Activated T-cell treated with anti-CD3 and anti-CD28 coated beads, Interleukin-2, amount 50 U/mL, for 72 hours (primary cell): ENCODE results near the gene CLUH. TPM values are rescaled to one million over a fixed set of nuclear protein-coding genes. Genes with fewer than 3 reads are reported as not detected.

Experiments used
- ATAC-seq, 2 donors: fragments of 150-1000 bp; cut with Tn5 transposase; replicated peaks in 1 of 2; 2 replicates each; pipeline ENCODE4 v1.10.0; 2021; ENCODE audit warnings: moderate library complexity in 2 of 2, mild to moderate bottlenecking in 1 of 2
- DNase-seq, 2 donors: peaks; one replicate each; pipeline ENCODE4 v3.0.0; 2021 to 2022; ENCODE audit warnings: mixed read lengths in 1 of 2
- H3K27ac Mint-ChIP-seq: one replicate; pipeline ENCODE4 v1.8.0; 2022; ENCODE audit warnings: mild to moderate bottlenecking, moderate library complexity, mixed read lengths
- H3K27me3 Mint-ChIP-seq: one replicate; pipeline ENCODE4 v1.8.0; 2022; ENCODE audit warnings: low read depth, mixed read lengths
- H3K36me3 Mint-ChIP-seq, 2 donors: one replicate each; pipeline ENCODE4 v1.8.0; 2022; ENCODE audit warnings: mixed read lengths in 2 of 2, mild to moderate bottlenecking in 1 of 2; ENCODE audit not compliant: insufficient read depth in 2 of 2
- H3K4me1 Mint-ChIP-seq: one replicate; pipeline ENCODE4 v1.8.0; 2022; ENCODE audit warnings: low read depth, mixed read lengths
- H3K4me3 Mint-ChIP-seq, 2 donors: one replicate each; pipeline ENCODE4 v1.8.0; 2022; ENCODE audit warnings: mild to moderate bottlenecking in 2 of 2, mixed read lengths in 2 of 2, moderate library complexity in 2 of 2
- H3K9me3 Mint-ChIP-seq, 2 donors: one replicate each; pipeline ENCODE4 v1.8.0; 2022; ENCODE audit warnings: mixed read lengths in 2 of 2
- total RNA-seq, 2 donors: library from RNA; stranded (reverse); gene quantifications; one replicate each; pipeline ENCODE4 v1.2.3, GENCODE V29; 2022

The CLUH gene
- total RNA-seq, 2 donors from 2014 or later = 32.1 to 49.7 TPM

GRCh38 chr17:2734939-2735338 is 23.4 kb upstream of the CLUH start:
- ATAC-seq = no peak
- no peaks in the 10 kb centered on the region for H3K9me3 Mint-ChIP-seq
- peaks cover 7% of the 10 kb centered on the region for H3K27me3 Mint-ChIP-seq
- H3K4me1 Mint-ChIP-seq = no peaks in the 10 kb centered on the region
- no peaks in the 10 kb centered on the region for H3K36me3 Mint-ChIP-seq
- H3K27ac Mint-ChIP-seq = no peak overlapping the region
- H3K4me3 Mint-ChIP-seq = no peak overlapping the region
- DNase-seq = no peak

GRCh38 chr17:2731807-2732206 is 20.2 kb upstream of the CLUH start:
- no peak for DNase-seq
- H3K36me3 Mint-ChIP-seq = no peaks in the 10 kb centered on the region
- H3K4me1 Mint-ChIP-seq = no peaks in the 10 kb centered on the region
- H3K9me3 Mint-ChIP-seq = no peaks in the 10 kb centered on the region
- no peak overlapping the region for H3K27ac Mint-ChIP-seq
- peaks cover 14% of the 10 kb centered on the region for H3K27me3 Mint-ChIP-seq
- no peak for ATAC-seq
- no peak overlapping the region for H3K4me3 Mint-ChIP-seq

GRCh38 chr17:2730764-2731353 is 19.3 kb upstream of the CLUH start:
- no peaks in the 10 kb centered on the region for H3K9me3 Mint-ChIP-seq
- no peaks in the 10 kb centered on the region for H3K4me1 Mint-ChIP-seq
- H3K27ac Mint-ChIP-seq = no peak overlapping the region
- H3K27me3 Mint-ChIP-seq = peaks cover 15% of the 10 kb centered on the region
- ATAC-seq (no peak), DNase-seq (no peak)
- no peak overlapping the region for H3K4me3 Mint-ChIP-seq
- no peaks in the 10 kb centered on the region for H3K36me3 Mint-ChIP-seq

- Mint-ChIP-seq H3K9me3 (no peaks in the 10 kb centered on the region), H3K4me3 (peak overlapping the region; percentile 44 to 56), H3K36me3 (no peaks in the 10 kb centered on the region), H3K27me3 (peaks cover 17% of the 10 kb centered on the region), H3K27ac (no peak overlapping the region), H3K4me1 (peaks cover 16% of the 10 kb centered on the region)
- DNase-seq (peak; percentile 59 to 64), ATAC-seq (peak; percentile 84)
Measured at GRCh38 chr17:2724784-2725164, 13.2 kb upstream of the CLUH start.

GRCh38 chr17:2723997-2724783 is 12.6 kb upstream of the CLUH start:
- no peak for DNase-seq
- no peaks in the 10 kb centered on the region for H3K36me3 Mint-ChIP-seq

GRCh38 chr17:2723505-2723996 is 12.0 kb upstream of the CLUH start:
- ATAC-seq = no peak
- H3K36me3 Mint-ChIP-seq = no peaks in the 10 kb centered on the region
- H3K4me1 Mint-ChIP-seq = peaks cover 16% of the 10 kb centered on the region
- peaks cover 17% of the 10 kb centered on the region for H3K27me3 Mint-ChIP-seq
- H3K27ac Mint-ChIP-seq = no peak overlapping the region
- DNase-seq = no peak
- no peaks in the 10 kb centered on the region for H3K9me3 Mint-ChIP-seq
- peak overlapping the region in 1 of 2 donors; percentile 48 for H3K4me3 Mint-ChIP-seq

More at GRCh38 chr17:2723997-2724783, 12.6 kb upstream of the CLUH start:
- Mint-ChIP-seq H3K9me3 (no peaks in the 10 kb centered on the region), H3K4me1 (peaks cover 16% of the 10 kb centered on the region), H3K4me3 (peak overlapping the region; percentile 67 to 72), H3K27me3 (peaks cover 17% of the 10 kb centered on the region), H3K27ac (no peak overlapping the region)
- ATAC-seq = peak; percentile 43

- no peak for ATAC-seq
- Mint-ChIP-seq H3K4me3 (peak overlapping the region in 1 of 2 donors; percentile 31), H3K4me1 (peaks cover 16% of the 10 kb centered on the region), H3K27me3 (peaks cover 16% of the 10 kb centered on the region), H3K36me3 (no peaks in the 10 kb centered on the region), H3K27ac (no peak overlapping the region), H3K9me3 (no peaks in the 10 kb centered on the region)
- no peak for DNase-seq
Measured at GRCh38 chr17:2722611-2723010, 11.0 kb upstream of the CLUH start.

- Mint-ChIP-seq H3K27me3 (peaks cover 9% of the 10 kb centered on the region), H3K36me3 (no peaks in the 10 kb centered on the region), H3K4me3 (no peak overlapping the region), H3K27ac (no peak overlapping the region), H3K9me3 (no peaks in the 10 kb centered on the region), H3K4me1 (peaks cover 16% of the 10 kb centered on the region)
- peak; percentile 27 to 58 for DNase-seq
- ATAC-seq = peak; percentile 65 to 70
Measured at GRCh38 chr17:2721603-2722002, 10.0 kb upstream of the CLUH start.

- H3K36me3 Mint-ChIP-seq = no peaks in the 10 kb centered on the region
- H3K27ac Mint-ChIP-seq = no peak overlapping the region
- H3K9me3 Mint-ChIP-seq = no peaks in the 10 kb centered on the region
- DNase-seq (no peak), ATAC-seq (no peak)
- H3K4me3 Mint-ChIP-seq = no peak overlapping the region
- no peaks in the 10 kb centered on the region for H3K27me3 Mint-ChIP-seq
- H3K4me1 Mint-ChIP-seq = peaks cover 16% of the 10 kb centered on the region
Measured at GRCh38 chr17:2719861-2720260, 8.3 kb upstream of the CLUH start.

GRCh38 chr17:2718150-2718938 is 6.8 kb upstream of the CLUH start:
- Mint-ChIP-seq H3K27me3 (no peaks in the 10 kb centered on the region), H3K4me1 (peaks cover 16% of the 10 kb centered on the region), H3K4me3 (no peak overlapping the region), H3K9me3 (no peaks in the 10 kb centered on the region), H3K27ac (no peak overlapping the region), H3K36me3 (no peaks in the 10 kb centered on the region)
- DNase-seq = no peak
- no peak for ATAC-seq

- no peaks in the 10 kb centered on the region for H3K9me3 Mint-ChIP-seq
- no peak for ATAC-seq
- no peak for DNase-seq
- no peaks in the 10 kb centered on the region for H3K27me3 Mint-ChIP-seq
- peaks cover 16% of the 10 kb centered on the region for H3K4me1 Mint-ChIP-seq
- no peak overlapping the region for H3K27ac Mint-ChIP-seq
- no peaks in the 10 kb centered on the region for H3K36me3 Mint-ChIP-seq
- H3K4me3 Mint-ChIP-seq = no peak overlapping the region
Measured at GRCh38 chr17:2716649-2717048, 5.1 kb upstream of the CLUH start.

- H3K27ac Mint-ChIP-seq = no peak overlapping the region
- H3K4me3 Mint-ChIP-seq = peak overlapping the region in 1 of 2 donors; percentile 45
- DNase-seq (no peak), ATAC-seq (no peak)
- H3K36me3 Mint-ChIP-seq = no peaks in the 10 kb centered on the region
- H3K4me1 Mint-ChIP-seq = peaks cover 29% of the 10 kb centered on the region
- no peaks in the 10 kb centered on the region for H3K27me3 Mint-ChIP-seq
- H3K9me3 Mint-ChIP-seq = no peaks in the 10 kb centered on the region
Measured at GRCh38 chr17:2713881-2714280, 2.3 kb upstream of the CLUH start.
